ENCODE measurements around the gene ZNF397.
A peak's percentile ranks its signal among the peaks of the same experiment; 100 is the strongest.
"Not testable (repeated sequence)": the region's sequence is repeated elsewhere in the genome, so short reads cannot be mapped to it uniquely, and the experiment has no call there.

Gene ZNF397

GRCh38 chr18:35240664-35241447, at the start of gene ZNF397:
ZNF397 (plus strand) TSS chr18:35241034; CDS start chr18:35242471, 1,437 bp downstream.
- peak; percentile 93 for DNase-seq (ENCODE audit: low read depth in 2 of 2)

- no peak for DNase-seq (ENCODE audit: low read depth in 2 of 2)
These were observed 49.2 kb upstream of the ZNF397 start for GRCh38 chr18:35191698-35192025.

GRCh38 chr18:35192415-35192814, 48.4 kb upstream of the ZNF397 start:
- DNase-seq (ENCODE audit: low read depth in 2 of 2): no peak

- DNase-seq (ENCODE audit: low read depth in 2 of 2): no peak
These were observed 47.5 kb upstream of the ZNF397 start for GRCh38 chr18:35193316-35193715.

- no peak for DNase-seq (ENCODE audit: low read depth in 2 of 2)
These were observed 43.5 kb upstream of the ZNF397 start for GRCh38 chr18:35197296-35197695.

- no peak for DNase-seq (ENCODE audit: low read depth in 2 of 2)
These were observed 39.4 kb upstream of the ZNF397 start for GRCh38 chr18:35201256-35201931.

GRCh38 chr18:35203067-35203466, 37.8 kb upstream of the ZNF397 start:
- no peak for DNase-seq (ENCODE audit: low read depth in 2 of 2)

- no peak for DNase-seq (ENCODE audit: low read depth in 2 of 2)
These were observed 35.6 kb upstream of the ZNF397 start for GRCh38 chr18:35205199-35205712.

- DNase-seq (ENCODE audit: low read depth in 2 of 2): not testable (repeated sequence)
These were observed 34.9 kb upstream of the ZNF397 start for GRCh38 chr18:35205746-35206458.

GRCh38 chr18:35215026-35215425, 25.8 kb upstream of the ZNF397 start:
- no peak for DNase-seq (ENCODE audit: low read depth in 2 of 2)

- DNase-seq (ENCODE audit: low read depth in 2 of 2): not testable (repeated sequence)
These were observed 24.2 kb upstream of the ZNF397 start for GRCh38 chr18:35216611-35217010.

GRCh38 chr18:35219331-35219730, 21.5 kb upstream of the ZNF397 start:
- DNase-seq (ENCODE audit: low read depth in 2 of 2): not testable (repeated sequence)

GRCh38 chr18:35220424-35220823, 20.4 kb upstream of the ZNF397 start:
- DNase-seq (ENCODE audit: low read depth in 2 of 2): no peak

GRCh38 chr18:35223797-35224196, 17.0 kb upstream of the ZNF397 start:
- no peak for DNase-seq (ENCODE audit: low read depth in 2 of 2)

- no peak for DNase-seq (ENCODE audit: low read depth in 2 of 2)
These were observed 13.6 kb upstream of the ZNF397 start for GRCh38 chr18:35227254-35227653.

GRCh38 chr18:35231052-35231451, 9.8 kb upstream of the ZNF397 start:
- DNase-seq (ENCODE audit: low read depth in 2 of 2): peak; percentile 35 to 54

- no peak for DNase-seq (ENCODE audit: low read depth in 2 of 2)
These were observed 4.1 kb upstream of the ZNF397 start for GRCh38 chr18:35236571-35237363.

GRCh38 chr18:35239314-35239713, 1.5 kb upstream of the ZNF397 start:
- DNase-seq (ENCODE audit: low read depth in 2 of 2): no peak

- no peak for DNase-seq (ENCODE audit: low read depth in 2 of 2)
These were observed 592 bp downstream of the ZNF397 start for GRCh38 chr18:35241448-35241804.

- DNase-seq (ENCODE audit: low read depth in 2 of 2): no peak
These were observed 1.6 kb downstream of the ZNF397 start for GRCh38 chr18:35242426-35242825.

- DNase-seq (ENCODE audit: low read depth in 2 of 2): no peak
These were observed 3.8 kb downstream of the ZNF397 start for GRCh38 chr18:35244671-35245070.

Measured in stimulated activated CD8-positive, alpha-beta memory T cell treated with anti-CD3 and anti-CD28 coated beads, Interleukin-15, amount 100 ng/mL, for 48 hours (primary cell).